ENCODE results near the gene DIP2B.

- TF ChIP-seq CTCF (IDR thresholded peaks at IDR 0.05) = no peak
- no peak for TF ChIP-seq POLR2A (IDR thresholded peaks at IDR 0.05)
Measured at GRCh38 chr12:50672158-50672557, 167.4 kb downstream of the DIP2B start.
